Astrocyte (in vitro differentiated cells and primary cell): ENCODE measurements around the gene WBP1L.
"Not testable (repeated sequence)": the region's sequence is repeated elsewhere in the genome, so short reads cannot be mapped to it uniquely, and the experiment has no call there.

Experiments used
- EZH2 ChIP-seq: IDR thresholded peaks from 2 replicates; pipeline ENCODE4 v1.6.1; 2012; ENCODE audit warnings: mild to moderate bottlenecking, low read length, inconsistent platforms; ENCODE audit not compliant: insufficient read depth
- TF ChIP-seq, protein P1 (sequence below): IDR thresholded peaks from 2 replicates; pipeline ENCODE4 v1.5.1; 2011; ENCODE audit warnings: low read depth, mild to moderate bottlenecking, inconsistent platforms, low read length, moderate library complexity; ENCODE audit not compliant: insufficient read depth

DNA sequence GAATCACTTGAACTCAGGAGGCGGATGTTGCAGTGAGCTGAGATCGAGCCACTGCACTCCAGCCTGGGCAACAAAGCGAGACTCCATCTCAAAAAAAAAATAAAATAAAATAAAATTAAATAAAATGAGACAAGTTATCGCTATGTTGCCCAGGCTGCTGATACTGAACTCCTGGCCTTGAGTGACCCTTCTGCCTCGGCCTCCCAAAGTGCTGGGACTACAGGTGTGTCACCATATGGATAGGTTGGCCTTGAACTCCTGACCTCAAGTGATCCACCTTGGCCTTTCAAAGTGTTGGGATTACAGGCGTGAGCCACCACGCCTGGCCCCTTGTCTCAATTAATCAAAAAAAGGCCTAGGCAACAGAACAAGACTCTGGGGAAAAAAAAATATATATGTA, 109.5 kb downstream of the WBP1L start:
- TF ChIP-seq, protein P1, sequence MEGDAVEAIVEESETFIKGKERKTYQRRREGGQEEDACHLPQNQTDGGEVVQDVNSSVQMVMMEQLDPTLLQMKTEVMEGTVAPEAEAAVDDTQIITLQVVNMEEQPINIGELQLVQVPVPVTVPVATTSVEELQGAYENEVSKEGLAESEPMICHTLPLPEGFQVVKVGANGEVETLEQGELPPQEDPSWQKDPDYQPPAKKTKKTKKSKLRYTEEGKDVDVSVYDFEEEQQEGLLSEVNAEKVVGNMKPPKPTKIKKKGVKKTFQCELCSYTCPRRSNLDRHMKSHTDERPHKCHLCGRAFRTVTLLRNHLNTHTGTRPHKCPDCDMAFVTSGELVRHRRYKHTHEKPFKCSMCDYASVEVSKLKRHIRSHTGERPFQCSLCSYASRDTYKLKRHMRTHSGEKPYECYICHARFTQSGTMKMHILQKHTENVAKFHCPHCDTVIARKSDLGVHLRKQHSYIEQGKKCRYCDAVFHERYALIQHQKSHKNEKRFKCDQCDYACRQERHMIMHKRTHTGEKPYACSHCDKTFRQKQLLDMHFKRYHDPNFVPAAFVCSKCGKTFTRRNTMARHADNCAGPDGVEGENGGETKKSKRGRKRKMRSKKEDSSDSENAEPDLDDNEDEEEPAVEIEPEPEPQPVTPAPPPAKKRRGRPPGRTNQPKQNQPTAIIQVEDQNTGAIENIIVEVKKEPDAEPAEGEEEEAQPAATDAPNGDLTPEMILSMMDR, result not testable (repeated sequence)
- not testable (repeated sequence) for TF ChIP-seq EZH2
